LoVo (cell line): ENCODE measurements around the gene XAB2.

Experiments used
- DNase-seq: peaks from one replicate; pipeline ENCODE4 v3.0.0-alpha.2; 2016; ENCODE audit warnings: low spot score

XAB2 gene

DNA sequence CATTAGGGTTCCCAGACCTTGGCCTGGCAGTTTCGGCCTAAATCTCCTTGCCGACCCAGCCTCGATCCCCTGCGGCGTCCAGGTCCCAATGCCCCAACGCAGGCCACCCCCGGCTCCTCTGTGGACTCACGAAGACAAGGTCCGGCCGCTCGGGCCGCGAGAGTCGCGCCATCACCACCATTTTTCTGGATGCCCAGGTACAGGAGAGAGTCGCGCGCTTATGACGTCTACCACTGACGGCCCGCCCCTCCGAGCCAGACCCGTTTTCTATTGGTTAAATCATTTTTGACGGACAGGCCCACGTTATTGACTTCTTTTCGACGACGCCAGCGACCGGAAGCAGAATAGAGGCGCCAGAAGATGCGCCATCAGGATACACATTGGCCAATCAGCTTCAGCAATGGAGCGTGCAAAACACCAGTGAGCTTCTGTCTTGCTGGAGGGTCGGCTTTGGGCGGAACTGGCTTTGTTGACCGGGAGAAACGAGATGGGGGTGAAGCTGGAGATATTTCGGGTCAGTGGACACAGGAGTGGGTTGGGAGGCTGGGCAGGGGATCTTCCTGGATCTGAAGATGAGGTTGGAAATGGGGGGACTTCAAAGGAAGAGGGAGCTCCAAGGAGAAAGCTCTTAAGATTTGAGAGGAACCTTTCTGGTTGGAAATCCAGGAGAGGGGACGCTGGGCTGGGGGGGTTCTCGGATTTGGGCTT is at the start of gene XAB2, which contains the start of gene PET100:
XAB2 (minus strand) TSS at position 199 of the 708 bp plus-strand sequence; CDS start at position 181, 18 bp downstream.
PET100 (plus strand) TSS at position 447 of the 708 bp plus-strand sequence; CDS start at position 488, 41 bp downstream.
- peak; percentile 98 for DNase-seq

DNA sequence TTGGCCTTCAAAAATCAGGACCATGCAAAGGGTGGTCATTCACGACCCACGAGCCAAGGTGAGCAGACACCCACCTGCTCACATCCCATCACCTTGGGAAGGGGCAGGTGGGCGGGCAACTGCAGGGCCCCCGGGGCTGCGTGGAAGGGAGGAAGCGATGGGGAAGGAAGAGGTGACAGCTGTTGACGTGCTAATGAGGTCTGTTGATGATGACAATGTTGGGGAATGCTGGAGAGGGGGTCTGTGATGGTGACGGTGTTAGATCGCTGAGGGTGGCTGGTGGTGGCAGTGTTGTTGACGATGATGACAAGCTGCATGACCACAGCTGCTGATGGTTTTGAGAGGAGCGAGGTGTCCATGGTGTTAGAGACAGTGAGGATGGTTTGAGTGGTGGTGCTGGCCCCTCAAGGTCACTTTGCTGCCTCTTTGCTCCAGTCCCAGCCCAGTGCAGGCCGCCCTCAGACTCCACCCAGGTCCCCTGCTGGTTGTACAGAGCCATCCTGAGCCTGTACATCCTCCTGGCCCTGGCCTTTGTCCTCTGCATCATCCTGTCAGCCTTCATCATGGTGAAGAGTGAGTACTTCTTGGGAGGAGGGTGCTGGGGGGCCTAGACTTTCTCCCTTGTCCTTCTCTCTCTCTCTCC is 48.4 kb upstream of the XAB2 start:
- DNase-seq: no peak

DNA sequence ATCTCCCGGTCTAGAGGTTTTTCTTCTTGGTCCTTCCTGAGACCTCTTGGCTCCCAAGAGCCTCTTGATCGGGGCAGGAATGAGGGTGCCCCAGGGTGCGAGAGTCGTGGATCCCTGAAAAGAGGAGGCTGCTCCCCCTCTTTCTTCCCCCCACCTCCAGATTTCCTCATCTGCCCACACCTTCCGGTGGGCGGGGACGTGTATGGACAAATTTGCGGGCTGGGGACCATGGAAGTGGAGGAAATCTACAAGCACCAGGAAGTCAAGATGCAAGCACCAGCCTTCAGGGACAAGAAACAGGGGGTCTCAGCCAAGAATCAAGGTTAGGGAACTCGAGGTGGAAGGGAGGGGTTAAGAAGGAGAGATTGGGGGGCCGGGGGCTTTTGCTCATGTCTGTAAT is 47.5 kb upstream of the XAB2 start, which contains the start of gene MCEMP1:
MCEMP1 (plus strand) TSS at position 237 of the 400 bp plus-strand sequence; CDS start at position 268, 31 bp downstream.
- DNase-seq: no peak

GRCh38 chr19:7676376-7676775 is 47.0 kb upstream of the XAB2 start:
- DNase-seq: no peak

DNA sequence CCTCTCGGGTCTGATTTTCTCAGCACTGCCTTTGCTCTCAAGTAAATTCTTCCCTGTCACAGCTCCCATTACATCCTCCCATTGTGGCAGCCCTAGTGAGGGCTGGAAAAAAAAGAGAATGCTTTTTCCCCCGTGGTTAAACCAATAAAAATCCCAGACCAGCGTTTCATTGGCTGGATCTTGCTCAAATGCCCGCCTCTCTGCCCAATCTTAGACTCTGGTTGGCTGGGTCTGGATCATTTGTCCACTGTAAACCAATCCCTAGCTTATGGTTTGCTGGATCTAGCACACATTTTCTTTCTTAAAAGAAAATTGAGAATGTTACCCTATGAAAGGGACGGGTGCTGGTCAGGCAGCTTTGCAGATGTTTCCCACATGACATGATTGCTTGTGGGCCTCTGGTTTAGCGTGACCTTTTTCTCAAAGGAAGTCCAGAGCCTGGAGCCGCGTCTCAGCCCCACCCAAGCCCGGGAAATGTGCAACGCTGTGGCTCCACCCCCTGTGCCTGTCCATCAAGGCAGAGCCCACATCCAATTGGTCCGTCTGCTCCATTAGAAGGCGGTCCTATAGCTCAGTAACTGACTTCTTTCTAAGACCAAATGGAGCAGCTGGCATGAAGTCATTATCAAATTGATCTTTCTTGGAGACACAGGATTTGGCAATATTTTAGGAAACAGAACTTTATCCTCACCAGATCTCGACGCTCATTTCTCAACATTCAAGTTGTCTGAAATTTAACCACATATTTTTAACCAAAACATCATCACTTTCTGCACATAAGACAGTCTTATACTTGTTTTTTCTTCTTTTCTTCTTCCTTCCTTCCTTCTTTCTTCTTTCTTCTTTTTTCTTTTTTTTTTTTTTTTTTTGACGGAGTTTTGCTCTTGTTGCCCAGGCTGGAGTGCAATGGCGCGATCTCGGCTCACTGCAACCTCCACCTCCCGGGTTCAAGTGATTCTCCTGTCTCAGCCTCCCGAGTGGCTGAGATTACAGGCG is 45.0 kb upstream of the XAB2 start:
- DNase-seq: peak; percentile 47

GRCh38 chr19:7672522-7672921 is 43.2 kb upstream of the XAB2 start:
- DNase-seq: no peak

DNA sequence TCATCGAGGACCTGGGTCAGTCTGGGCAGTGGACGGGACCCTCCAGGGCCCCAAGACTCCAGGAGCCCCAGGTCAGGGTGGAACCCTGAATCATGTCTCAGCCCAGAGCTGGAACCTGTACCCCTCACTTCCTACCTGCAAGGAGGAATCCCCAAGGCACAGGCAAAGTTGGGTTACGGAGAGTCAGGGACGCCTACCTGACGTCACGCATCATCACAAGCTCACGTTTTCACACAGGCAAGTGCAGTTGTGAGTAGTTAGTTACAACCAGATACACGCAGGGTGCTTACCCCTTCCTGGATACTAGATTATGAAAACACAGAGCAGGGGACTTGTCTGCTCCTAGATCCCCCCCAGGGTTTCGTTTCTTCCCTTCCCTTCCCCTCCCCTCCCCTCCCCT is 41.4 kb upstream of the XAB2 start:
- no peak for DNase-seq

DNA sequence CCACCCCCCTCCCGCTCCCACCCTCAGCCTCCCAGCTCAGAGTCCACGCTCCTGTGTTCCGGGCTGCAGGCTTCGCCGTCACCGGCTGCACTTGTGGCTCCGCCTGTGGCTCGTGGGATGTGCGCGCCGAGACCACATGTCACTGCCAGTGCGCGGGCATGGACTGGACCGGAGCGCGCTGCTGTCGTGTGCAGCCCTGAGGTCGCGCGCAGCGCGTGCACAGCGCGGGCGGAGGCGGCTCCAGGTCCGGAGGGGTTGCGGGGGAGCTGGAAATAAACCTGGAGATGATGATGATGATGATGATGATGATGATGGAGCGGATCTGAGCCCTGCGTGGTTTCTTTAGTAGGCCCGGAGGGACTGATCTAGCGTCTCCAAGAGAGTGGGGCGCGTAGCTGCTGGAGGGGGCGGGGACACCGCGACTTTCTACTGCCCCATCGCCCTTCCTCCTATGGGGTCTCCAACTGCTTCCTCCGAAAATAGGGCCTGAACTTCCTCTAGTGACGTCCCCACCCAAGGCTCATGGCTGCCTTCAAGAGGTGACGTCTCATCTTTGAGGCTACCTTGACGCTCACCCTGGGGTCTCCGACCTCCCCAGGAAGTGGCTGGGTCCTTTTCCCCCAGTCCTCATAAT is 40.9 kb upstream of the XAB2 start:
- DNase-seq: no peak

GRCh38 chr19:7669641-7670040 is 40.3 kb upstream of the XAB2 start:
- DNase-seq: no peak

- no peak for DNase-seq
Observed at GRCh38 chr19:7668842-7669241, 39.5 kb upstream of the XAB2 start, which contains the start of gene RETN. Gene RETN (plus strand): TSS chr19:7669049. CDS start chr19:7669327, 278 bp downstream.

GRCh38 chr19:7665076-7665475 is 35.7 kb upstream of the XAB2 start:
- no peak for DNase-seq

DNA sequence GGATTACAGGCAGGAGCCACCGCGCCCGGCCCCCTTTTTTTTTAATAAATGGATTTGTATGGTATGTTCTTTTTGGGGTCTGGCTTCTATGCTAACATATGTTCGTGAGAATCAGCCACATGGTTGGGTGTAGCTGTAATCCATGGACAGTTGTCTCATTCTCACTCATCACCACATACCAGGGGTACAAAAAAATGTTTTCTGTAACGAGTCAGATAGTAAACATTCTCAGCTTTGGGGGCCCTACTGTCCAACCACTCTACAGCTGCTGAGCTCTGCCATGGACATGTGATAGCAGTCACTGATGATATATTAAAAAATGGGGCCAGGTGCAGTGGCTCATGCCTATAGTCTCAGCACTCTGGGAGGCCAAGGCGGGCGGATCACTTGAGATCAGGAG is 34.4 kb upstream of the XAB2 start:
- no peak for DNase-seq

- no peak for DNase-seq
Observed at GRCh38 chr19:7662657-7663056, 33.3 kb upstream of the XAB2 start.

GRCh38 chr19:7661744-7662538 is 32.6 kb upstream of the XAB2 start:
- no peak for DNase-seq

GRCh38 chr19:7658219-7658686 is 28.9 kb upstream of the XAB2 start:
- DNase-seq: no peak

GRCh38 chr19:7657131-7657751 is 27.9 kb upstream of the XAB2 start:
- no peak for DNase-seq

DNA sequence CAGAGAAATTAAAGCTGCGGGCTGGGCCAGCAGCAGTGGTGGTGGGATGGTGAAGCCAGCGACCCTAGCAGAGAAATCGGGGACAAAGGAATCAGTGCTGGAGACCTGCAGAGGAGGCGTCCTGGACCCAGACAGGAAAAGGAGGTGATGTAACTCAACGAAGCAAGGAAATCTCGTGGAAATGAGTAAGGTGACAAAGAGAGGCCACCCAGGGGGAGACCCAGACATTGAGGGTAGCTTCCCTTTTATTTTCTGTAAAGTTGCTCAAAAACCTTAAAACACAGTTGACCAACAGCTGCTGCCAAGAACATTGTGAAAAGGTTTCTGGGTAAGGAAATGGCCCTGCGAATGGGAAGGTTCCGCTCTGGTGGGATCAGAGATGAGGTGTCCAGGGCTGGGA is 26.2 kb upstream of the XAB2 start:
- no peak for DNase-seq

- no peak for DNase-seq
Observed at GRCh38 chr19:7654401-7654800, 25.1 kb upstream of the XAB2 start.

GRCh38 chr19:7652061-7652641 is 22.8 kb upstream of the XAB2 start:
- peak; percentile 89 for DNase-seq

DNA sequence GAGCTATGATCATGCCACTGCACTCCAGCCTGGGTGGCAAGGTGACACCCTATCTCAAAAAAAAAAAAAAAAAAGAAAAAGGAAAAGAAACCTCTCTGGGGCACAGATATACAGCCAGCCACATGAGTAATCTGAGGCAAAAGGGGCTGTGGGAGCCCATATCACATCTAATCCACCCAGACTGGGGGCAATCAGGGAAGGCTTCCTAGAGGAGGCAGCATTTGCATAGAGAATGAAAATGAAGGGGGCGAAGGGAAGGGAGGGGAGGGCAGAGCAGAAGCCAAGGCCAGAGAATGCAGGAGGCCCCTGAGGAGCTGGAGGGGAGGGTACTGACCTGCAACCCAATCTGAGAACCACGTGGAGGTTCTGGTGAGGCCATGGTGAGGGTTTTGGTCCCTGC is 20.8 kb upstream of the XAB2 start:
- DNase-seq: no peak
